ENCODE results near the gene NFKBIL1.

- TF ChIP-seq POLR2A (IDR thresholded peaks at IDR 0.05), result no peak
- TF ChIP-seq, protein P1, sequence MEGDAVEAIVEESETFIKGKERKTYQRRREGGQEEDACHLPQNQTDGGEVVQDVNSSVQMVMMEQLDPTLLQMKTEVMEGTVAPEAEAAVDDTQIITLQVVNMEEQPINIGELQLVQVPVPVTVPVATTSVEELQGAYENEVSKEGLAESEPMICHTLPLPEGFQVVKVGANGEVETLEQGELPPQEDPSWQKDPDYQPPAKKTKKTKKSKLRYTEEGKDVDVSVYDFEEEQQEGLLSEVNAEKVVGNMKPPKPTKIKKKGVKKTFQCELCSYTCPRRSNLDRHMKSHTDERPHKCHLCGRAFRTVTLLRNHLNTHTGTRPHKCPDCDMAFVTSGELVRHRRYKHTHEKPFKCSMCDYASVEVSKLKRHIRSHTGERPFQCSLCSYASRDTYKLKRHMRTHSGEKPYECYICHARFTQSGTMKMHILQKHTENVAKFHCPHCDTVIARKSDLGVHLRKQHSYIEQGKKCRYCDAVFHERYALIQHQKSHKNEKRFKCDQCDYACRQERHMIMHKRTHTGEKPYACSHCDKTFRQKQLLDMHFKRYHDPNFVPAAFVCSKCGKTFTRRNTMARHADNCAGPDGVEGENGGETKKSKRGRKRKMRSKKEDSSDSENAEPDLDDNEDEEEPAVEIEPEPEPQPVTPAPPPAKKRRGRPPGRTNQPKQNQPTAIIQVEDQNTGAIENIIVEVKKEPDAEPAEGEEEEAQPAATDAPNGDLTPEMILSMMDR (IDR thresholded peaks at IDR 0.05), result no peak
Observed at GRCh38 chr6:31579119-31579505, 31.7 kb downstream of the NFKBIL1 start.
